NT2/D1 (cell line): ENCODE measurements around the gene SHISA6.

Source experiments
- DNase-seq: peaks from one replicate; pipeline ENCODE4 v3.0.0-alpha.2; 2011; ENCODE audit warnings: low read depth, low spot score
- H3K27me3 ChIP-seq: 2 replicates; pipeline ENCODE4 v1.6.0; 2011; ENCODE audit warnings: mild to moderate bottlenecking; ENCODE audit not compliant: insufficient read length, insufficient read depth
- H3K36me3 ChIP-seq: 2 replicates; pipeline ENCODE4 v1.6.1; 2011; ENCODE audit warnings: mild to moderate bottlenecking, low read length, mixed read lengths; ENCODE audit not compliant: insufficient read depth, insufficient read length
- H3K4me1 ChIP-seq: 2 replicates; pipeline ENCODE4 v1.5.1; 2011; ENCODE audit not compliant: insufficient read depth, insufficient read length
- H3K4me3 ChIP-seq: 2 replicates; pipeline ENCODE4 v1.5.1; 2011; ENCODE audit warnings: low read depth; ENCODE audit not compliant: insufficient read length
- H3K9ac ChIP-seq: 2 replicates; pipeline ENCODE4 v1.6.0; 2011; ENCODE audit warnings: low read depth; ENCODE audit not compliant: insufficient read length
- H3K9me3 ChIP-seq: 2 replicates; pipeline ENCODE4 v1.5.1; 2011; ENCODE audit warnings: mild to moderate bottlenecking, low read length; ENCODE audit not compliant: insufficient read depth
- SUZ12 ChIP-seq: IDR thresholded peaks from 2 replicates; pipeline ENCODE4 v1.6.1; 2011; ENCODE audit not compliant: insufficient read length, insufficient read depth; ENCODE audit errors: extremely low read depth
- YY1 ChIP-seq: IDR thresholded peaks from 2 replicates; pipeline ENCODE4 v1.6.1; 2011; ENCODE audit not compliant: insufficient read length, insufficient read depth
- ZNF274 ChIP-seq: IDR thresholded peaks from 2 replicates; pipeline ENCODE4 v1.6.1; 2011; ENCODE audit warnings: mild to moderate bottlenecking, low read depth, low read length

Gene SHISA6

GRCh38 chr17:11244776-11245175, 3.8 kb downstream of the SHISA6 start:
- Histone ChIP-seq H3K9me3 (no peaks in the 10 kb centered on the region), H3K9ac (no peak overlapping the region), H3K4me1 (peaks cover 4% of the 10 kb centered on the region), H3K27me3 (peaks cover 23% of the 10 kb centered on the region), H3K36me3 (no peaks in the 10 kb centered on the region), H3K4me3 (no peak overlapping the region)
- DNase-seq = no peak
- TF ChIP-seq ZNF274 = no peak
- no peak for TF ChIP-seq SUZ12
- TF ChIP-seq YY1 = no peak

- Histone ChIP-seq H3K36me3 (no peaks in the 10 kb centered on the region), H3K27me3 (peaks cover 19% of the 10 kb centered on the region), H3K4me1 (peaks cover 4% of the 10 kb centered on the region), H3K9me3 (no peaks in the 10 kb centered on the region), H3K9ac (no peak overlapping the region), H3K4me3 (no peak overlapping the region)
- TF ChIP-seq SUZ12 (no peak), ZNF274 (no peak), YY1 (no peak)
- DNase-seq = no peak
Measured at GRCh38 chr17:11245187-11245586, 4.2 kb downstream of the SHISA6 start.

GRCh38 chr17:11245791-11246190, 4.8 kb downstream of the SHISA6 start:
- Histone ChIP-seq H3K27me3 (peaks cover 17% of the 10 kb centered on the region), H3K4me1 (peaks cover 4% of the 10 kb centered on the region), H3K9me3 (no peaks in the 10 kb centered on the region), H3K4me3 (no peak overlapping the region), H3K36me3 (no peaks in the 10 kb centered on the region), H3K9ac (no peak overlapping the region)
- no peak for TF ChIP-seq SUZ12
- no peak for TF ChIP-seq YY1
- TF ChIP-seq ZNF274 = no peak
- no peak for DNase-seq

GRCh38 chr17:11250161-11250560, 9.1 kb downstream of the SHISA6 start:
- no peaks in the 10 kb centered on the region for H3K36me3 ChIP-seq
- TF ChIP-seq YY1 (no peak), ZNF274 (no peak), SUZ12 (no peak)
- no peaks in the 10 kb centered on the region for H3K9me3 ChIP-seq
- H3K27me3 ChIP-seq = no peaks in the 10 kb centered on the region
- no peak overlapping the region for H3K9ac ChIP-seq
- no peak overlapping the region for H3K4me3 ChIP-seq
- no peak for DNase-seq
- peaks cover 2% of the 10 kb centered on the region for H3K4me1 ChIP-seq

- no peaks in the 10 kb centered on the region for H3K9me3 ChIP-seq
- H3K9ac ChIP-seq = no peak overlapping the region
- H3K27me3 ChIP-seq = no peaks in the 10 kb centered on the region
- DNase-seq = no peak
- peaks cover under 1% of the 10 kb centered on the region for H3K4me1 ChIP-seq
- H3K36me3 ChIP-seq = no peaks in the 10 kb centered on the region
- TF ChIP-seq SUZ12 (no peak), ZNF274 (no peak), YY1 (no peak)
- no peak overlapping the region for H3K4me3 ChIP-seq
Measured at GRCh38 chr17:11251561-11252107, 10.6 kb downstream of the SHISA6 start.

GRCh38 chr17:11252146-11252545, 11.1 kb downstream of the SHISA6 start:
- DNase-seq = no peak
- no peak overlapping the region for H3K9ac ChIP-seq
- no peaks in the 10 kb centered on the region for H3K27me3 ChIP-seq
- TF ChIP-seq SUZ12 (no peak), YY1 (no peak), ZNF274 (no peak)
- no peak overlapping the region for H3K4me3 ChIP-seq
- peaks cover 4% of the 10 kb centered on the region for H3K4me1 ChIP-seq
- no peaks in the 10 kb centered on the region for H3K36me3 ChIP-seq
- H3K9me3 ChIP-seq = no peaks in the 10 kb centered on the region

- TF ChIP-seq SUZ12 = no peak
- no peak for TF ChIP-seq ZNF274
- no peak for TF ChIP-seq YY1
- peaks cover 4% of the 10 kb centered on the region for H3K4me1 ChIP-seq
Measured at GRCh38 chr17:11256877-11257276, 15.9 kb downstream of the SHISA6 start.

More at GRCh38 chr17:11256877-11257276, 15.9 kb downstream of the SHISA6 start:
- H3K9me3 ChIP-seq = peaks cover 9% of the 10 kb centered on the region
- H3K36me3 ChIP-seq = no peaks in the 10 kb centered on the region
- no peaks in the 10 kb centered on the region for H3K27me3 ChIP-seq
- no peak for DNase-seq
- no peak overlapping the region for H3K9ac ChIP-seq
- H3K4me3 ChIP-seq = no peak overlapping the region
